ENCODE results near the gene PBX4.

PBX4 gene

DNA sequence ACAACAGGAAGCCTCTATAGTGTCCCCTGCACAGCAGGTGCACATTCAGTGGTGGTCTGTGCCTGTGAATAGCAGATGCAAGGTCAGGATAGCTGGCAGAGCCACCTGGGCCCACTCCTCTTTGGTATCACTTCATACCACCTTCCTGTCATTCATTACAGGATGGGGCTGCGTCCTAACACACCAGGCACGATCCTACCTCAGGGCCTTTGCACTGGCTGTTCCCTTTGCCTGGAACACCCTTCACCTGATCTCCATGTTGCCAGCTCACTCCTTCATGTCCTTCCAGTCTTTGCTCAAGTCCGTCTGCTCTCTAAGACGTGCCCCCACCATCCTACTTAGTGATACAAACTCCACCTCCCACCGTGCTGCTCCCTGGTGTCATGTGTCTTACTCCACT, 14.2 kb upstream of the PBX4 start:
- H3K27ac ChIP-seq, result no peak overlapping the region
- TF ChIP-seq, protein P1, sequence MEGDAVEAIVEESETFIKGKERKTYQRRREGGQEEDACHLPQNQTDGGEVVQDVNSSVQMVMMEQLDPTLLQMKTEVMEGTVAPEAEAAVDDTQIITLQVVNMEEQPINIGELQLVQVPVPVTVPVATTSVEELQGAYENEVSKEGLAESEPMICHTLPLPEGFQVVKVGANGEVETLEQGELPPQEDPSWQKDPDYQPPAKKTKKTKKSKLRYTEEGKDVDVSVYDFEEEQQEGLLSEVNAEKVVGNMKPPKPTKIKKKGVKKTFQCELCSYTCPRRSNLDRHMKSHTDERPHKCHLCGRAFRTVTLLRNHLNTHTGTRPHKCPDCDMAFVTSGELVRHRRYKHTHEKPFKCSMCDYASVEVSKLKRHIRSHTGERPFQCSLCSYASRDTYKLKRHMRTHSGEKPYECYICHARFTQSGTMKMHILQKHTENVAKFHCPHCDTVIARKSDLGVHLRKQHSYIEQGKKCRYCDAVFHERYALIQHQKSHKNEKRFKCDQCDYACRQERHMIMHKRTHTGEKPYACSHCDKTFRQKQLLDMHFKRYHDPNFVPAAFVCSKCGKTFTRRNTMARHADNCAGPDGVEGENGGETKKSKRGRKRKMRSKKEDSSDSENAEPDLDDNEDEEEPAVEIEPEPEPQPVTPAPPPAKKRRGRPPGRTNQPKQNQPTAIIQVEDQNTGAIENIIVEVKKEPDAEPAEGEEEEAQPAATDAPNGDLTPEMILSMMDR (IDR thresholded peaks at IDR 0.05), result no peak
- no peak for TF ChIP-seq ZFX (IDR thresholded peaks at IDR 0.05; ENCODE audit: borderline replicate concordance)

DNA sequence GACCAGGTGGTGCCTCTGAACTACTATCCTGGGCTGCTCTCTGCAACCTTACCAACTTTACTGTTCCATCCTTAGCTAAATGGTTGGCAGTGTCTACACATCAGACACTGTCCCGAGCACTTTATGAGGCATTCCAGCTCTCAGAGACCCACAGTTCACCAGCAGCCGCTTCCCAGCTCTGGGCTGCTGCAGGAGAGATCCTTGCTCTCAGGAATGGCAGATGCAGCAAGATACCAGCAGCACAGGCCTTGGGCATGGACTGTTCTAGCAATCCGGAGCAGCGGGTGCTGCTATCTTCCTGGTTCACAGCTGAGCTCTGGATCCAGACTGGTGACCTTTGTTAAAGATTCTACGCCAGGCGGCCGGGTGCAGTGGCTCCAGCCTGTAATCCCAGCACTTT, 12.9 kb upstream of the PBX4 start:
- H3K27ac ChIP-seq, result no peak overlapping the region
- no peak for TF ChIP-seq ZFX (IDR thresholded peaks at IDR 0.05; ENCODE audit: borderline replicate concordance)
- TF ChIP-seq, protein P1 (IDR thresholded peaks at IDR 0.05), result no peak

DNA sequence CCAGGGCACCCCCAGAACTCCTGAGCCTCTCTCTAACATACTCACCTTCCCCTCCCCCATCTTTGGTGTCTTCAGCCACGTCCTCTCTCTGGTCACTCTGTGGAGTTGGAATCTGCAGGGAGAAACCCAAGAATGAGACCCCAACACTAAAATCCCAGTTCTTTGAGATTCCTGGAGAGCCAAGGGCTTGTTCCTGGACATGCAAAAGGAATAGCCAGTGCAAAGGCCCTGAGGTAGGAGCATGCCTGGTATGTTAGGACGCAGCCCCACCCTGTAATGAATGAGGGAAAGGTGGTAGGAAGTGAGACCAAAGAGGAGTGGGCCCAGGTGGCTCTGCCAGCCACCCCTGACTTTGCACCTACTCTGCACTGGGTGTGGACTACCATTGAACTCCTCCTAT, 11.9 kb upstream of the PBX4 start:
- H3K27ac ChIP-seq, result no peak overlapping the region
- no peak for TF ChIP-seq ZFX (IDR thresholded peaks at IDR 0.05; ENCODE audit: borderline replicate concordance)
- TF ChIP-seq, protein P1 (IDR thresholded peaks at IDR 0.05), result no peak

DNA sequence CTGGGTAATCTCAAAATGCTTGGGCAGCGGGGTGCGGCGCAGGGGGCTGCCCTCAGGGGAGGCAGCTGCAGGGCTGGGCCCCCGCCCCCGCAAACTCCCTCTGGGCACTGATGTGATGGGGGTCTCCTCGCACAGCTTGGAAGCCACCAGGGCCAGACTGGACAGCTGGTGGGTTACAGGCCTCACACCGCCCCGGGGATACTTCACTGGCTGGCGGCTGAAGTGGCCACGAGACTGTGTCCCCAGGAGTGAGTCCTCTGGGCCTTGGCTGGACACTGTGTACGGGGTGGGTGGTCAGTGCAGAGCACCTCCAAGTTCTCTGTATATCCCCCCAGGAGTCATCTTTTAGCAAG, 11.6 kb upstream of the PBX4 start:
- TF ChIP-seq, protein P1 (IDR thresholded peaks at IDR 0.05), result no peak
- no peak for TF ChIP-seq ZFX (IDR thresholded peaks at IDR 0.05; ENCODE audit: borderline replicate concordance)
- no peak overlapping the region for H3K27ac ChIP-seq

DNA sequence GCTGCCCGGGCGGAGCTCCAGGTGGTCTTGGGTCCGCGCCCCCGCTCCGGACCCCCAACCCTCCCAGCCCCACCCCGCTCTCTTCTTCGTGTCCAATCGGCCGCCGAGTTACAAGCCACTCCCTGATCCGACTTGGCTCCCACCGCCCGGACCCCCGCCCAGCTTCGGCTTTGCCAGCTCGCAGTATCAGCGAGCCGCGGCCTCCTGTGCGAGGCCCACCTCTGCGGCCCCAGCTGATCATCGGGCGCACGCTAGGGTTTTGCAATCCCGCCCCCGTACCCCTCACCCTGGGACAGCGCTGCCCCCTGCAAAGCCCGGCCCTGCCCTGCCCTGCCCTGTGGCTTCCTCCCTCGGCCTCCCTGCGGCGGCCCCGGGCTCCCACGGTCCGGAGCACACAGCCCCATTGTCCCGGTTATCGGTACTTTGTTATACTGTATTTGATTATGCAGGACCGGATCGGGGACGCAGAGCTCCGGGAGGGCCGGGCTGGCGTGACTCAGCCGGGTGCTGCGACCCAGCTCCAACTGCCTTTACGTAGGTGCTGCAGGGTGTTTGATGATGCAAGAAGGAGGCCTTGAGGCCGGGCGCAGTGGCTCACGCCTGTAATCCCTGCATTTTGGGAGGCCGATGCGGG, 10.1 kb upstream of the PBX4 start:
- H3K27ac ChIP-seq, result no peak overlapping the region
- TF ChIP-seq, protein P1 (IDR thresholded peaks at IDR 0.05), result no peak
- no peak for TF ChIP-seq ZFX (IDR thresholded peaks at IDR 0.05; ENCODE audit: borderline replicate concordance)

DNA sequence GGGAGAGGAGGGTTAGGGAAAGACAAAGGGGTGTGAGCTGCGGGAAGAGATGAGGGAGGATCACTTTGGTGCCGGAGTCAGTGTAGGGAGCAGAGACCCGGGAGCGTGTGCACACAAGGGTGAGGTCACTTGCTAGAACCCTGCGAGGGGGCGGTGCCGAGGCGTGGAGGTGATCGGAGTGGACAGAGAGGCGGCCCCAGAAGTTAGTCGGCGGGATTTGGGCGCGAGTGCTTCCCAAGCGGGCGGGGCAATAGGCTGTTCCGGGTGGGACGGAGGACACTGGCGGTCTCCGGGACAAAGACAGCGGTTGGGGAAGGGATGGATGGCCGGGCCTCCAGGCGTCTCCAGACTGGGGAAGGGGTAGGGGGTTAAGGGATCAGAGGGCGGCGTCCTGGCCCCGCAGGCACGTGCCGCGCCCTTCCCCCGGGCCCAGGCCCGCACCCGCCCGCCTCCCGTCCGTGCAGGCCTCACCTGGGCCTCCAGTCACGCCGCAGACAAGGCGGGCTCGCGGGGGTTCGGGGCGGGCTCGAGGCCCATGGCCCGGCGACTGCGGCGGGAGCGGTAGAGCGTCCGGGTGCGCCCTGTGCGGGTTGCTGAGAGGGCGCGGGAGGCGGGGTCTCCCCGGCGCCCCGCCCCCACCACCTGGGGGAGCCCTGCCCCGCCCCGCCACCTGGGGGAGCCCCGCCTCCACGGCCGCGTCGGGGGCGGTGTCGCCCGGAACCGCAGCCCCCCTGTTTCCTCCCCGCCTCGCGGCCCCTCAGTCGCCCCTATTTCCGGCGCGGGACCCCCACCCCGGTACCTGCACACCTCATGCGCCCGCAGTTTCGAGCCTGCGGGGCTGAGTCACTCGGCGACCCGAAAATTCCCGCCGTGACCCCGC, 9.4 kb upstream of the PBX4 start, which contains the start of gene LPAR2:
TSS of gene LPAR2 (minus strand) at position 600 of the 880 bp plus-strand sequence. CDS start 945 bp downstream, outside the sequence.
- TF ChIP-seq, protein P1 (IDR thresholded peaks at IDR 0.05), result no peak
- no peak for TF ChIP-seq ZFX (IDR thresholded peaks at IDR 0.05; ENCODE audit: borderline replicate concordance)
- H3K27ac ChIP-seq, result no peak within 1 kb of the TSS
